Lower lobe of right lung (tissue), 2 donors: ENCODE data around the gene ATP10A. TPM values are rescaled to one million over a fixed set of nuclear protein-coding genes. Genes with fewer than 3 reads are reported as not detected.

Experiments
- ATAC-seq, 2 donors: fragments of 200-7000 bp; cut with Tn5 transposase; one replicate each; pipeline ENCODE4 v1.9.1; 2020 to 2022; ENCODE audit warnings: mild to moderate bottlenecking in 2 of 2, moderate library complexity in 2 of 2
- DNase-seq: peaks from one replicate; pipeline ENCODE4 v3.0.0-alpha.2; 2020
- H3K27ac ChIP-seq: fragments of 200-600 bp; one replicate; pipeline ENCODE4 v1.8.0; 2022
- H3K27me3 ChIP-seq: fragments of 200-600 bp; one replicate; pipeline ENCODE4 v1.8.0; 2022; ENCODE audit warnings: low read depth
- H3K36me3 ChIP-seq: fragments of 200-600 bp; one replicate; pipeline ENCODE4 v1.8.0; 2022; ENCODE audit warnings: mild to moderate bottlenecking
- H3K4me1 ChIP-seq: fragments of 200-600 bp; one replicate; pipeline ENCODE4 v1.8.0; 2022
- H3K4me3 ChIP-seq: fragments of 200-600 bp; one replicate; pipeline ENCODE4 v1.8.0; 2022; ENCODE audit warnings: mild to moderate bottlenecking
- H3K9me3 ChIP-seq: fragments of 200-600 bp; one replicate; pipeline ENCODE4 v1.8.0; 2022
- CTCF ChIP-seq: fragments of 200-600 bp; IDR thresholded peaks from one replicate; pipeline ENCODE4 v1.8.0; 2022; ENCODE audit warnings: antibody characterized with exemption, mild to moderate bottlenecking
- intact Hi-C: fragments of 100-400 bp; cut with DNase I; formaldehyde crosslinking; loops from one replicate; pipeline ENCODE4 v1.11.0; 2022
- total RNA-seq: library from RNA; stranded (reverse); fragmentation: NEBNext Ultra II Directional; extraction: Animal tissue kit (Norgen Biotek cat#: 25700); gene quantifications from one replicate; pipeline ENCODE4 v1.2.1, GENCODE V29; 2021
- donor health status: DM: no; HTN: yes; CAD: no; lungs with severe emphysema.

Gene ATP10A
- total RNA-seq, 1 donor from 2014 or later, result 43.5 TPM

- no peak for ATAC-seq
- peaks cover 8% of the 10 kb centered on the region for H3K36me3 ChIP-seq
- no peak overlapping the region for H3K27ac ChIP-seq
- H3K9me3 ChIP-seq, result no peaks in the 10 kb centered on the region
- H3K4me1 ChIP-seq, result peaks cover 5% of the 10 kb centered on the region
- DNase-seq, result no peak
- H3K27me3 ChIP-seq, result no peaks in the 10 kb centered on the region
- peak; percentile 27 for TF ChIP-seq CTCF
- H3K4me3 ChIP-seq, result no peak overlapping the region
- intact Hi-C loops, result no loop called here
Observed at GRCh38 chr15:25739687-25740121, 123.4 kb downstream of the ATP10A start.

- no peaks in the 10 kb centered on the region for H3K9me3 ChIP-seq
- no peak overlapping the region for H3K27ac ChIP-seq
- no peak for TF ChIP-seq CTCF
- H3K4me3 ChIP-seq, result no peak overlapping the region
- peaks cover 5% of the 10 kb centered on the region for H3K4me1 ChIP-seq
- H3K27me3 ChIP-seq, result no peaks in the 10 kb centered on the region
- peaks cover 13% of the 10 kb centered on the region for H3K36me3 ChIP-seq
- intact Hi-C loops, result no loop called here
- peak; percentile 41 to 46 for ATAC-seq
- DNase-seq, result no peak
Observed at GRCh38 chr15:25738171-25738965, 124.8 kb downstream of the ATP10A start.

- no peak for ATAC-seq
- no peak for DNase-seq
- Histone ChIP-seq H3K36me3 (peaks cover 13% of the 10 kb centered on the region), H3K27ac (no peak overlapping the region), H3K4me3 (no peak overlapping the region), H3K27me3 (no peaks in the 10 kb centered on the region), H3K4me1 (peaks cover 5% of the 10 kb centered on the region), H3K9me3 (no peaks in the 10 kb centered on the region)
- no peak for TF ChIP-seq CTCF
- intact Hi-C loops, result no loop called here
Observed at GRCh38 chr15:25737218-25737643, 125.9 kb downstream of the ATP10A start.

GRCh38 chr15:25736461-25736860, 126.7 kb downstream of the ATP10A start:
- peaks cover 5% of the 10 kb centered on the region for H3K4me1 ChIP-seq
- no peak overlapping the region for H3K27ac ChIP-seq
- no peak for TF ChIP-seq CTCF
- intact Hi-C loops, result no loop called here
- H3K4me3 ChIP-seq, result no peak overlapping the region
- DNase-seq (no peak), ATAC-seq (no peak)
- H3K36me3 ChIP-seq, result peaks cover 13% of the 10 kb centered on the region
- H3K9me3 ChIP-seq, result no peaks in the 10 kb centered on the region
- H3K27me3 ChIP-seq, result no peaks in the 10 kb centered on the region

- H3K4me1 ChIP-seq, result peaks cover 5% of the 10 kb centered on the region
- peaks cover 13% of the 10 kb centered on the region for H3K36me3 ChIP-seq
- H3K27ac ChIP-seq, result no peak overlapping the region
- H3K9me3 ChIP-seq, result no peaks in the 10 kb centered on the region
- no peak for TF ChIP-seq CTCF
- no peak overlapping the region for H3K4me3 ChIP-seq
- H3K27me3 ChIP-seq, result no peaks in the 10 kb centered on the region
- DNase-seq, result no peak
- ATAC-seq, result no peak
- intact Hi-C loops, result no loop called here
Observed at GRCh38 chr15:25735550-25736384, 127.4 kb downstream of the ATP10A start.
